Melanocyte of skin (primary cell): ENCODE results near the gene VMP1. TPM values are rescaled to one million over a fixed set of nuclear protein-coding genes. Genes with fewer than 3 reads are reported as not detected.

ENCODE experiments used
- small RNA-seq, 2 donors: library from RNA; depleted of rRNA; stranded (forward); fragments of <200 nt; gene quantifications; one replicate each; pipeline ENCODE3, GENCODE V24; 2012
- total RNA-seq, 2 donors: library from RNA; depleted of rRNA; stranded (reverse); fragments of >200 nt; gene quantifications; 2 replicates each; pipeline ENCODE4 v1.2.3, GENCODE V29; 2012

The VMP1 gene
- 100 to 1,000 TPM; 262 to 282 TPM for total RNA-seq

GRCh38 chr17:59707149-59707970, at the start of gene VMP1, which contains the start of gene PTRH2:
VMP1 (plus strand) TSS chr17:59707654; CDS start chr17:59731447, 23,793 bp downstream.
PTRH2 (minus strand) TSS chr17:59707430; CDS start chr17:59697978, 9,452 bp downstream.

Small RNAs within 50 kb of the gene (small RNA-seq; reads per million reads assigned to genes)
- gene AC040904.1 (0 reads per million in 2 donors), gene RNU6-450P (0 to 0.06 reads per million in 2 donors)

Other genes with a start within 250 kb of the VMP1 start
- gene DHX40, start 142.0 kb upstream of the VMP1 start, total RNA-seq = 10 to 100 TPM; 32.0 to 38.6 TPM
- gene CLTC, start 87.8 kb upstream of the VMP1 start, total RNA-seq = 100 to 1,000 TPM; 316 to 406 TPM
- gene PTRH2, start 224 bp upstream of the VMP1 start, total RNA-seq = 10 to 100 TPM; 10.7 to 30.3 TPM
- 1 to 10 TPM; 6.7 to 6.9 TPM for gene TUBD1, start 185.3 kb downstream of the VMP1 start, total RNA-seq
- 10 to 100 TPM; 13.1 to 14.3 TPM for gene RPS6KB1, start 185.5 kb downstream of the VMP1 start, total RNA-seq